Measurements from ENCODE around the gene KCNH4.
"Not testable (repeated sequence)": the region's sequence is repeated elsewhere in the genome, so short reads cannot be mapped to it uniquely, and the experiment has no call there.

DNA sequence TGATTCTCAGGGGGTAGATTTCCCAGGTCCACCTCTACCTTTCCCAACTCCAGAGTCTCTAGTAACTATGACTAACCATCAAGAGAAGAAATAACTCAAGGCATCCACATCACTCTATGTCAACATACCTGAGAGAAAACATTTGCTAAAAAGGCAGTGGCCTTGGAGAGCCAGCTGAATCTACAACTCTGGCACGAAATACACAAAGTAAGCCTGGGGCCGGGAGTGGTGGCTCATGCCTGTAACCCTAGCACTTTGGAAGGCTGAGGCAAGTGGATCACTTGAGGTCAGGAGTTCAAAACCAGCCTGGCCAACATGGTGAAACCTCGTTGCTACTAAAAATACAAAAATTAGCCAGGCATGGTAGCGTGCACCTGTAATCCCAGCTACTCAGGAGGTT, 37.8 kb downstream of the KCNH4 start:
- TF ChIP-seq, protein P1, sequence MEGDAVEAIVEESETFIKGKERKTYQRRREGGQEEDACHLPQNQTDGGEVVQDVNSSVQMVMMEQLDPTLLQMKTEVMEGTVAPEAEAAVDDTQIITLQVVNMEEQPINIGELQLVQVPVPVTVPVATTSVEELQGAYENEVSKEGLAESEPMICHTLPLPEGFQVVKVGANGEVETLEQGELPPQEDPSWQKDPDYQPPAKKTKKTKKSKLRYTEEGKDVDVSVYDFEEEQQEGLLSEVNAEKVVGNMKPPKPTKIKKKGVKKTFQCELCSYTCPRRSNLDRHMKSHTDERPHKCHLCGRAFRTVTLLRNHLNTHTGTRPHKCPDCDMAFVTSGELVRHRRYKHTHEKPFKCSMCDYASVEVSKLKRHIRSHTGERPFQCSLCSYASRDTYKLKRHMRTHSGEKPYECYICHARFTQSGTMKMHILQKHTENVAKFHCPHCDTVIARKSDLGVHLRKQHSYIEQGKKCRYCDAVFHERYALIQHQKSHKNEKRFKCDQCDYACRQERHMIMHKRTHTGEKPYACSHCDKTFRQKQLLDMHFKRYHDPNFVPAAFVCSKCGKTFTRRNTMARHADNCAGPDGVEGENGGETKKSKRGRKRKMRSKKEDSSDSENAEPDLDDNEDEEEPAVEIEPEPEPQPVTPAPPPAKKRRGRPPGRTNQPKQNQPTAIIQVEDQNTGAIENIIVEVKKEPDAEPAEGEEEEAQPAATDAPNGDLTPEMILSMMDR (conservative IDR thresholded peaks at IDR 0.05; ENCODE audit: low read length), result not testable (repeated sequence)
- not testable (repeated sequence) for TF ChIP-seq EZH2phosphoT487 (IDR thresholded peaks at IDR 0.05; ENCODE audit: borderline replicate concordance, low read depth, low read length)

Data from OCI-LY7 (cell line).